ENCODE measurements around the gene RBBP8NL.

The RBBP8NL gene

GRCh38 chr20:62378215-62378614, 49.1 kb downstream of the RBBP8NL start:
- no peaks in the 10 kb centered on the region for H3F3A ChIP-seq (ENCODE audit: low read depth)
- no peaks in the 10 kb centered on the region for H3K4me1 ChIP-seq (ENCODE audit: insufficient read depth, low read length, poor library complexity, severe bottlenecking)
- no peak overlapping the region for H2AFZ ChIP-seq (ENCODE audit: low read length)
- H3K9me2 ChIP-seq (replicated peaks; ENCODE audit: low read depth, low read length), result no peaks in the 10 kb centered on the region
- no peaks in the 10 kb centered on the region for H3K27me3 ChIP-seq (ENCODE audit: insufficient read depth, low read length, poor library complexity, severe bottlenecking)
- no peaks in the 10 kb centered on the region for H3K79me2 ChIP-seq (ENCODE audit: insufficient read depth, low read length)
- no peak for TF ChIP-seq CTCF (conservative IDR thresholded peaks at IDR 0.05; ENCODE audit: low read length)
- H3K4me2 ChIP-seq (ENCODE audit: low read depth, low read length, poor library complexity, severe bottlenecking), result no peak overlapping the region
- H3K9ac ChIP-seq (ENCODE audit: low read depth, low read length, poor library complexity, severe bottlenecking), result no peak overlapping the region
- H3K36me3 ChIP-seq (ENCODE audit: insufficient read depth, low read length), result no peaks in the 10 kb centered on the region
- no peak overlapping the region for H3K4me3 ChIP-seq (ENCODE audit: low read length, poor library complexity, severe bottlenecking)
- no peaks in the 10 kb centered on the region for H4K20me1 ChIP-seq (ENCODE audit: insufficient read depth, low read length, poor library complexity, severe bottlenecking)
- no peaks in the 10 kb centered on the region for H3K9me3 ChIP-seq (ENCODE audit: insufficient read depth, low read depth, low read length)

- no peaks in the 10 kb centered on the region for H4K20me1 ChIP-seq (ENCODE audit: insufficient read depth, low read length, poor library complexity, severe bottlenecking)
- no peaks in the 10 kb centered on the region for H3K27me3 ChIP-seq (ENCODE audit: insufficient read depth, low read length, poor library complexity, severe bottlenecking)
- no peaks in the 10 kb centered on the region for H3F3A ChIP-seq (ENCODE audit: low read depth)
- no peak overlapping the region for H3K4me2 ChIP-seq (ENCODE audit: low read depth, low read length, poor library complexity, severe bottlenecking)
- H3K79me2 ChIP-seq (ENCODE audit: insufficient read depth, low read length), result no peaks in the 10 kb centered on the region
- H3K36me3 ChIP-seq (ENCODE audit: insufficient read depth, low read length), result no peaks in the 10 kb centered on the region
- H2AFZ ChIP-seq (ENCODE audit: low read length), result no peak overlapping the region
- no peak overlapping the region for H3K4me3 ChIP-seq (ENCODE audit: low read length, poor library complexity, severe bottlenecking)
- no peaks in the 10 kb centered on the region for H3K4me1 ChIP-seq (ENCODE audit: insufficient read depth, low read length, poor library complexity, severe bottlenecking)
- H3K9me2 ChIP-seq (replicated peaks; ENCODE audit: low read depth, low read length), result no peaks in the 10 kb centered on the region
- TF ChIP-seq CTCF (conservative IDR thresholded peaks at IDR 0.05; ENCODE audit: low read length), result no peak
- no peak overlapping the region for H3K9ac ChIP-seq (ENCODE audit: low read depth, low read length, poor library complexity, severe bottlenecking)
- H3K9me3 ChIP-seq (ENCODE audit: insufficient read depth, low read depth, low read length), result no peaks in the 10 kb centered on the region
These were observed 49.6 kb downstream of the RBBP8NL start for GRCh38 chr20:62377615-62378178.

GRCh38 chr20:62377064-62377461, 50.3 kb downstream of the RBBP8NL start:
- Histone ChIP-seq H3K9me3 (ENCODE audit: insufficient read depth, low read depth, low read length) (no peaks in the 10 kb centered on the region), H3K4me3 (ENCODE audit: low read length, poor library complexity, severe bottlenecking) (no peak overlapping the region), H2AFZ (ENCODE audit: low read length) (no peak overlapping the region), H4K20me1 (ENCODE audit: insufficient read depth, low read length, poor library complexity, severe bottlenecking) (no peaks in the 10 kb centered on the region), H3K9ac (ENCODE audit: low read depth, low read length, poor library complexity, severe bottlenecking) (no peak overlapping the region), H3K9me2 (replicated peaks; ENCODE audit: low read depth, low read length) (no peaks in the 10 kb centered on the region), H3K4me1 (ENCODE audit: insufficient read depth, low read length, poor library complexity, severe bottlenecking) (no peaks in the 10 kb centered on the region), H3F3A (ENCODE audit: low read depth) (no peaks in the 10 kb centered on the region), H3K36me3 (ENCODE audit: insufficient read depth, low read length) (no peaks in the 10 kb centered on the region), H3K4me2 (ENCODE audit: low read depth, low read length, poor library complexity, severe bottlenecking) (no peak overlapping the region), H3K79me2 (ENCODE audit: insufficient read depth, low read length) (no peaks in the 10 kb centered on the region), H3K27me3 (ENCODE audit: insufficient read depth, low read length, poor library complexity, severe bottlenecking) (no peaks in the 10 kb centered on the region)
- TF ChIP-seq EZH2phosphoT487 (IDR thresholded peaks at IDR 0.05; ENCODE audit: borderline replicate concordance) (no peak), CTCF (conservative IDR thresholded peaks at IDR 0.05; ENCODE audit: low read length) (no peak)
